K562 (cell line): Measurements from ENCODE around the gene EFCAB9. TPM values are rescaled to one million over a fixed set of nuclear protein-coding genes. Genes with fewer than 3 reads are reported as not detected.
A peak's percentile ranks its signal among the peaks of the same experiment; 100 is the strongest.

ENCODE experiments used
- CBFA2T2 ChIP-seq: fragments of 450-650 bp; conservative IDR thresholded peaks from 2 replicates; pipeline ENCODE4 v1.6.1; 2017; ENCODE audit warnings: mild to moderate bottlenecking
- COPS2 ChIP-seq: fragments of 450-650 bp; conservative IDR thresholded peaks from 2 replicates; pipeline ENCODE4 v1.6.1; 2016; ENCODE audit warnings: mild to moderate bottlenecking, moderate library complexity
- ELF4 ChIP-seq: fragments of 450-650 bp; formaldehyde crosslinking; IDR thresholded peaks from 2 replicates; pipeline ENCODE4 v1.4.0; 2022; ENCODE audit warnings: missing genetic modification characterization
- ETV5 ChIP-seq: sonication (generic); formaldehyde crosslinking; IDR thresholded peaks from 2 replicates; pipeline ENCODE4 v1.4.0; 2020; ENCODE audit warnings: low read depth, mild to moderate bottlenecking, missing genetic modification reagents
- FIP1L1 ChIP-seq: fragments of 200-400 bp; formaldehyde crosslinking; IDR thresholded peaks from 2 replicates; pipeline ENCODE4 v1.6.1; 2018; ENCODE audit warnings: mild to moderate bottlenecking, low read depth, low read length; ENCODE audit not compliant: poor library complexity, severe bottlenecking
- GTF2E2 ChIP-seq: fragments of 200-800 bp; sonication (Bioruptor generic); IDR thresholded peaks from 2 replicates; pipeline ENCODE4 v1.6.1; 2016; ENCODE audit warnings: missing genetic modification characterization, missing compliant biosample characterization
- HMG20B ChIP-seq: fragments of 250-450 bp; sonication (Bioruptor Pico); IDR thresholded peaks from 2 replicates; pipeline ENCODE4 v1.5.0; 2021; ENCODE audit warnings: mild to moderate bottlenecking
- HSF4 ChIP-seq: fragments of 250-450 bp; sonication (Bioruptor Pico); IDR thresholded peaks from 2 replicates; pipeline ENCODE4 v2.1.2; 2022; ENCODE audit warnings: mild to moderate bottlenecking, moderate library complexity, borderline replicate concordance
- NCOR1 ChIP-seq: fragments of 450-650 bp; IDR thresholded peaks from 2 replicates; pipeline ENCODE4 v1.6.1; 2016; ENCODE audit warnings: mild to moderate bottlenecking, moderate library complexity
- NRF1 ChIP-seq, 2 experiments: fragments of 450-650 bp; IDR thresholded peaks in 1 of 2; conservative IDR thresholded peaks in 1 of 2; 2 replicates each; pipeline ENCODE4 v1.6.1; 2014; ENCODE audit warnings: mild to moderate bottlenecking in 2 of 2
- NUFIP1 ChIP-seq: fragments of 450-650 bp; IDR thresholded peaks from 2 replicates; pipeline ENCODE4 v1.6.1; 2018; ENCODE audit not compliant: partially characterized antibody
- PHF21A ChIP-seq: fragments of 450-650 bp; IDR thresholded peaks from 2 replicates; pipeline ENCODE4 v1.6.1; 2017; ENCODE audit warnings: low read depth, borderline replicate concordance
- RFX7 ChIP-seq: fragments of 250-450 bp; sonication (Bioruptor Pico); IDR thresholded peaks from 2 replicates; pipeline ENCODE4 v1.5.1; 2021; ENCODE audit warnings: mild to moderate bottlenecking
- SMAD1 ChIP-seq: fragments of 150-350 bp; IDR thresholded peaks from 2 replicates; pipeline ENCODE4 v1.6.1; 2014; ENCODE audit warnings: low read length, low read depth; ENCODE audit not compliant: partially characterized antibody
- SRSF9 ChIP-seq: fragments of 200-400 bp; formaldehyde crosslinking; IDR thresholded peaks from 2 replicates; pipeline ENCODE4 v1.6.1; 2017; ENCODE audit warnings: low read depth, low read length, borderline replicate concordance
- TAF1 ChIP-seq: IDR thresholded peaks from 2 replicates; pipeline ENCODE4 v1.6.1; 2011; ENCODE audit warnings: mild to moderate bottlenecking, low read length, moderate library complexity; ENCODE audit not compliant: insufficient read depth, control insufficient read depth, severe bottlenecking; ENCODE audit errors: extremely low read depth
- TAF15 ChIP-seq: fragments of 200-400 bp; formaldehyde crosslinking; IDR thresholded peaks from 2 replicates; pipeline ENCODE4 v1.6.1; 2017; ENCODE audit warnings: mild to moderate bottlenecking, low read depth, low read length, moderate library complexity
- ZFP1 ChIP-seq: fragments of 450-650 bp; formaldehyde crosslinking; IDR thresholded peaks from 2 replicates; pipeline ENCODE4 v1.4.0; 2020; ENCODE audit warnings: mild to moderate bottlenecking, mixed read lengths
- ZNF197 ChIP-seq: fragments of 200-800 bp; sonication (Bioruptor generic); IDR thresholded peaks from 2 replicates; pipeline ENCODE4 v1.6.1; 2016; ENCODE audit warnings: low read depth, missing genetic modification characterization, missing compliant biosample characterization
- ZNF24 ChIP-seq: fragments of 450-650 bp; IDR thresholded peaks from 2 replicates; pipeline ENCODE4 v1.6.1; 2016
- polyA plus RNA-seq, 8 experiments: library from polyadenylated mRNA; depleted of rRNA in 4 of 8; stranded (reverse) in 5 of 8; unstranded in 3 of 8; fragments of >200 nt; fragmentation: Nextera tagmentation in 2 of 8; fragmentation: Illumina TruSeq in 1 of 8; extraction: Ambion mirVana in 2 of 8; extraction: Trizol in 1 of 8; gene quantifications; 2 replicates each; pipeline versions ENCODE4 v1.2.1 to v1.2.3, GENCODE V29; 2011 to 2014; ENCODE audit warnings: inconsistent platforms in 1 of 8, missing spikeins in 1 of 8
- total RNA-seq, 7 experiments: library from RNA; depleted of rRNA in 6 of 7; stranded (reverse); fragments of >200 nt in 6 of 7; fragmentation: Illumina TruSeq in 2 of 7; extraction: Trizol in 2 of 7; gene quantifications; 2 replicates each; pipeline versions ENCODE4 v1.2.1 to v1.2.3, GENCODE V29; 2011 to 2021; ENCODE audit warnings: low replicate concordance in 1 of 7
- TF ChIP-seq, protein P1 (sequence below): fragments of 450-650 bp; IDR thresholded peaks from 2 replicates; pipeline ENCODE4 v1.6.1; 2016; ENCODE audit warnings: low read depth
- TF ChIP-seq, protein P2 (sequence below): fragments of 450-650 bp; IDR thresholded peaks from 2 replicates; pipeline ENCODE4 v1.6.1; 2016; ENCODE audit warnings: missing biosample characterization, missing genetic modification characterization

The EFCAB9 gene
- total and polyA plus RNA-seq, 9 of the 15 experiments (the other 6 are each of a cell fraction or from before 2014, with no cell fraction given) = not detected

GRCh38 chr5:172178301-172178987, 15.5 kb upstream of the EFCAB9 start (continued):
- TF ChIP-seq, protein P1, sequence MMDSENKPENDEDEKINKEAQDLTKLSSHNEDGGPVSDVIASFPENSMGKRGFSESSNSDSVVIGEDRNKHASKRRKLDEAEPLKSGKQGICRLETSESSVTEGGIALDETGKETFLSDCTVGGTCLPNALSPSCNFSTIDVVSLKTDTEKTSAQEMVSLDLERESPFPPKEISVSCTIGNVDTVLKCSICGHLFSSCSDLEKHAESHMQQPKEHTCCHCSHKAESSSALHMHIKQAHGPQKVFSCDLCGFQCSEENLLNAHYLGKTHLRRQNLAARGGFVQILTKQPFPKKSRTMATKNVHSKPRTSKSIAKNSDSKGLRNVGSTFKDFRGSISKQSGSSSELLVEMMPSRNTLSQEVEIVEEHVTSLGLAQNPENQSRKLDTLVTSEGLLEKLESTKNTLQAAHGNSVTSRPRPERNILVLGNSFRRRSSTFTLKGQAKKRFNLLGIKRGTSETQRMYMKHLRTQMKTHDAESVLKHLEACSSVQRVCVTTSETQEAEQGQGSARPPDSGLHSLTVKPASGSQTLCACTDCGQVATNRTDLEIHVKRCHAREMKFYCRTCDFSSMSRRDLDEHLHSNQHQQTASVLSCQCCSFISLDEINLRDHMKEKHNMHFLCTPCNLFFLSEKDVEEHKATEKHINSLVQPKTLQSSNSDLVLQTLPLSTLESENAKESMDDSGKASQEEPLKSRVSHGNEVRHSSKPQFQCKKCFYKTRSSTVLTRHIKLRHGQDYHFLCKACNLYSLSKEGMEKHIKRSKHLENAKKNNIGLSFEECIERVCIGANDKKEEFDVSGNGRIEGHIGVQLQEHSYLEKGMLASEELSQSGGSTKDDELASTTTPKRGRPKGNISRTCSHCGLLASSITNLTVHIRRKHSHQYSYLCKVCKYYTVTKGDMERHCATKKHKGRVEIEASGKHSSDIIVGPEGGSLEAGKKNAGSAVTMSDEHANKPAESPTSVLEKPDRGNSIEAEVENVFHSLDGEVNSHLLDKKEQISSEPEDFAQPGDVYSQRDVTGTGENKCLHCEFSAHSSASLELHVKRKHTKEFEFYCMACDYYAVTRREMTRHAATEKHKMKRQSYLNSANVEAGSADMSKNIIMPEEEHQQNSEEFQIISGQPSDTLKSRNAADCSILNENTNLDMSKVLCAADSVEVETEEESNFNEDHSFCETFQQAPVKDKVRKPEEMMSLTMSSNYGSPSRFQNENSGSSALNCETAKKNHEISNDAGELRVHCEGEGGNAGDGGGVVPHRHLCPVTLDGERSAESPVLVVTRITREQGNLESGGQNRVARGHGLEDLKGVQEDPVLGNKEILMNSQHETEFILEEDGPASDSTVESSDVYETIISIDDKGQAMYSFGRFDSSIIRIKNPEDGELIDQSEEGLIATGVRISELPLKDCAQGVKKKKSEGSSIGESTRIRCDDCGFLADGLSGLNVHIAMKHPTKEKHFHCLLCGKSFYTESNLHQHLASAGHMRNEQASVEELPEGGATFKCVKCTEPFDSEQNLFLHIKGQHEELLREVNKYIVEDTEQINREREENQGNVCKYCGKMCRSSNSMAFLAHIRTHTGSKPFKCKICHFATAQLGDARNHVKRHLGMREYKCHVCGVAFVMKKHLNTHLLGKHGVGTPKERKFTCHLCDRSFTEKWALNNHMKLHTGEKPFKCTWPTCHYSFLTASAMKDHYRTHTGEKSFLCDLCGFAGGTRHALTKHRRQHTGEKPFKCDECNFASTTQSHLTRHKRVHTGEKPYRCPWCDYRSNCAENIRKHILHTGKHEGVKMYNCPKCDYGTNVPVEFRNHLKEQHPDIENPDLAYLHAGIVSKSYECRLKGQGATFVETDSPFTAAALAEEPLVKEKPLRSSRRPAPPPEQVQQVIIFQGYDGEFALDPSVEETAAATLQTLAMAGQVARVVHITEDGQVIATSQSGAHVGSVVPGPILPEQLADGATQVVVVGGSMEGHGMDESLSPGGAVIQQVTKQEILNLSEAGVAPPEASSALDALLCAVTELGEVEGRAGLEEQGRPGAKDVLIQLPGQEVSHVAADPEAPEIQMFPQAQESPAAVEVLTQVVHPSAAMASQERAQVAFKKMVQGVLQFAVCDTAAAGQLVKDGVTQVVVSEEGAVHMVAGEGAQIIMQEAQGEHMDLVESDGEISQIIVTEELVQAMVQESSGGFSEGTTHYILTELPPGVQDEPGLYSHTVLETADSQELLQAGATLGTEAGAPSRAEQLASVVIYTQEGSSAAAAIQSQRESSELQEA = peak; percentile 87
- TF ChIP-seq COPS2 (no peak), CBFA2T2 (peak; percentile 75), ZFP1 (CRISPR knock-in tag) (no peak), GTF2E2 (no peak), ZNF197 (CRISPR knock-in tag) (no peak), RFX7 (CRISPR knock-in tag) (no peak), ELF4 (CRISPR knock-in tag) (no peak), ZNF24 (no peak), ETV5 (peak; percentile 74), TAF15 (no peak), HSF4 (CRISPR knock-in tag) (no peak), HMG20B (CRISPR knock-in tag) (no peak), TAF1 (peak; percentile 25), PHF21A (no peak), NRF1 (conservative IDR thresholded peaks at IDR 0.05 in 1 of 2, IDR thresholded peaks at IDR 0.05 in 1 of 2) (peak in 1 of 2 experiments; percentile 27; a peak in 1 of 4 replicates), NCOR1 (peak; percentile 17; the same call in 1 of the 2 replicates), FIP1L1 (no peak), SMAD1 (no peak), SRSF9 (no peak), NUFIP1 (no peak)
- TF ChIP-seq, protein P2, sequence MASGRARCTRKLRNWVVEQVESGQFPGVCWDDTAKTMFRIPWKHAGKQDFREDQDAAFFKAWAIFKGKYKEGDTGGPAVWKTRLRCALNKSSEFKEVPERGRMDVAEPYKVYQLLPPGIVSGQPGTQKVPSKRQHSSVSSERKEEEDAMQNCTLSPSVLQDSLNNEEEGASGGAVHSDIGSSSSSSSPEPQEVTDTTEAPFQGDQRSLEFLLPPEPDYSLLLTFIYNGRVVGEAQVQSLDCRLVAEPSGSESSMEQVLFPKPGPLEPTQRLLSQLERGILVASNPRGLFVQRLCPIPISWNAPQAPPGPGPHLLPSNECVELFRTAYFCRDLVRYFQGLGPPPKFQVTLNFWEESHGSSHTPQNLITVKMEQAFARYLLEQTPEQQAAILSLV (tag) = no peak
